GM19468 (cell line): ENCODE measurements around the gene EXTL1.
"Not testable (repeated sequence)": the region's sequence is repeated elsewhere in the genome, so short reads cannot be mapped to it uniquely, and the experiment has no call there.

ENCODE experiments used
- ATAC-seq: cut with Tn5 transposase; IDR thresholded peaks from one replicate; pipeline ENCODE4 v1.9.1; 2021; ENCODE audit warnings: mild to moderate bottlenecking, moderate library complexity, moderate number of reproducible peaks; ENCODE audit not compliant: unreplicated experiment; ENCODE audit errors: extremely low read depth

EXTL1 gene, protein sequence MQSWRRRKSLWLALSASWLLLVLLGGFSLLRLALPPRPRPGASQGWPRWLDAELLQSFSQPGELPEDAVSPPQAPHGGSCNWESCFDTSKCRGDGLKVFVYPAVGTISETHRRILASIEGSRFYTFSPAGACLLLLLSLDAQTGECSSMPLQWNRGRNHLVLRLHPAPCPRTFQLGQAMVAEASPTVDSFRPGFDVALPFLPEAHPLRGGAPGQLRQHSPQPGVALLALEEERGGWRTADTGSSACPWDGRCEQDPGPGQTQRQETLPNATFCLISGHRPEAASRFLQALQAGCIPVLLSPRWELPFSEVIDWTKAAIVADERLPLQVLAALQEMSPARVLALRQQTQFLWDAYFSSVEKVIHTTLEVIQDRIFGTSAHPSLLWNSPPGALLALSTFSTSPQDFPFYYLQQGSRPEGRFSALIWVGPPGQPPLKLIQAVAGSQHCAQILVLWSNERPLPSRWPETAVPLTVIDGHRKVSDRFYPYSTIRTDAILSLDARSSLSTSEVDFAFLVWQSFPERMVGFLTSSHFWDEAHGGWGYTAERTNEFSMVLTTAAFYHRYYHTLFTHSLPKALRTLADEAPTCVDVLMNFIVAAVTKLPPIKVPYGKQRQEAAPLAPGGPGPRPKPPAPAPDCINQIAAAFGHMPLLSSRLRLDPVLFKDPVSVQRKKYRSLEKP

DNA sequence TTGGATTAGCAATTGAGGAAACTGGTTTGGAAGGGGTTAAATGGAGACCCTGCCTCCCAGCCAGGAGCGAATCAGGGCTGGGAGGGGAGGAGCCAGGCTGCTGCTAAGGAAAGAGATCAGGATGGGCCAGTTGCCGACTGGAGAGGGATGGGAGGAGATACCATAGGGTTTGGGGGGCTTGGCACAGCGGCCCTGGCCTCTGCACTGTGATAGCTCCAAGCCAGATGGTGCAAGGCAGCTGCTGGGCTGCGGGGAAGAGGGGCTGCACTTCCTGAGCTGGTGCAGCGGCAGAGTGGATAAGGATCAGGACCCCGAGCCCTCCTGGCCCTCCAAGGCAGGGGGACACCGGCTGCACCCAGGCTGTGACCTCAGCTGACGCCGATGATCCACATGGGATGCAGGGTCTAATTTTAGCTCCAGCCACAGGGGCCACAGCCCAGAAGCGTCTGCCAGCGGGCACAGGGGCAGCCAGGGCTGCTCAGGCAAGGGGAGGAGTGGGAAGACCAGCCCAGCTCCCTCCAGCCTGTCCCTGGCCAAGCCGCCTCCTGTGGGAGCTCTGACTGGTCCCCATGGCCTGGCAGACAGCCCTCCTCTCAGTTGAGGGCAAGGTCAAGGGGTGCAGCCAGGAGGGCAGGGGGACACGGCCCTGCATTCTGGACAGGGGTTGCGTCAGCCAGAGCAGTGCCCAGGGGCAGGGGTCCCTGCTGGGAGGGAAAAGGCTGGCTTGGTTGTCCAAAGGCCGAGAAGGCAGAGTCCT, at the start of gene EXTL1:
Gene EXTL1, plus strand, starts transcription at position 129 of the 757 bp plus-strand sequence. CDS start 872 bp downstream, outside the sequence.
- ATAC-seq = no peak

DNA sequence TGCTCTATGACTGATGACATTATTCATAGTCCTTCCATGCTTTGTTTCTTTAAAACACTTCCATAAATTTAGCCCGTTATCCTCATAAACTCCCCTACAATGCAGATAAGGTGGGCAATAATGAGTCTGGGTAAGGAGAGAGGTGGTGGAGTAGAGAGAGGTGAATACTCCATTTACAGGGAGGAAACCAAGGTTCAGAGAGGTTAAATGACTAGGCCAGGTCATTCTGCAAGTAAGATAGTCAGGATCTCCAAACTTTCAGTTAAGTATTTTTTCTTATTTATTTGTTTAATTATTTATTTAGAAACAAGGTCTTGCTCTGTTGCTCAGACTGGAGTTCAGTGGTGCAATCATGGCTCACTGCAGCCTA, 49.8 kb upstream of the EXTL1 start:
- no peak for ATAC-seq

DNA sequence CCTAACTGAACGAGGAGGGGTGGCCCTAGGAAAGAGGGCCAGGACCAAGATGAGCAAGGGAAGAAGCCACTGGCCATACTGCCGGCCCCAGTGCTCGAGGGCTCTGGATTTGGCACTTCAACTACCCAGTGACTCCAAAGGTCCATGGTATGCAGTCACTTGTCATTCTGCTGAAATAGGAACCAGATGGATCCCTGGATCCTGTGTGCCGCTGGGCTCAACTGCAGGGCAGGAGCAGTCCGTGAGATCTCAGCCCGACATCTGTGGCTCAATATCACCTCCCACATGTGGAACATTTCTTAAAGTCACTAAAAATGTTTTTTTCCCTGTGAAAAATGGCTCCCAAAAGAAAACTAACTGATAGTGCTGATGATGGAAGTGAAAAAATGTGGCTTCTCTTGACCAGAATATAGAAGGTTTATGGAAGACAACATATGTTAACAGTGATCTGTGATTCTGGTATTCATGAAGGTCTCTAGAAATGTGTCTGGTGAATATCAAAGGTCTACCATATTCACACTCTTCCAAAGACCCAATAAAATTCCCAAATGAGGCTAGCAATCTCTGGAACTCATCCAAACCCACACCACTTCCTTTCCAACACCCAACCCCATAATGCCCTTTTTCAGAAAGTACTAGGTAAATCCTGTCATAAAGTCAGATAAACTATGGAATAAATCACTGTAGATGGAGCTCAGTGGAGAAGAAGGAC, 47.8 kb upstream of the EXTL1 start:
- ATAC-seq = no peak

DNA sequence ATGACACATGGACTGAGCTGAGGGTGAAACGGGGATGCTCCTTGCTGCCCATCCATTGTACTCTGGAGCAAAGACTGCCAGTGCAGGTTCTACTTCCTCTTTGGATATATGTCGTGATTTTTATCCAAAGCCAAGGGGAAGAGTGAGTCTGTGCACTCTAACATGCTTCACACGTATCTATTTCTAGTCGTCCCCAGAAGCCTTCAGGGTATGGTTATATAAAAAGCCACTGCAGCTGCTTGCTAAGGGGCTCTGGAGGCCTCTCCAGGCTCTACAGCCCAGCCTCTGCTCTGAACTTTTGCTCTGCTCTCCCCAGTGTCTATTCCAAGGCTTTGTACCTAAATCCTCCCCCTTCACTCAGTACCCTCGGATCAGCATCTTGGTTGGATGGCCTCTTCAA, 43.8 kb upstream of the EXTL1 start:
- no peak for ATAC-seq

DNA sequence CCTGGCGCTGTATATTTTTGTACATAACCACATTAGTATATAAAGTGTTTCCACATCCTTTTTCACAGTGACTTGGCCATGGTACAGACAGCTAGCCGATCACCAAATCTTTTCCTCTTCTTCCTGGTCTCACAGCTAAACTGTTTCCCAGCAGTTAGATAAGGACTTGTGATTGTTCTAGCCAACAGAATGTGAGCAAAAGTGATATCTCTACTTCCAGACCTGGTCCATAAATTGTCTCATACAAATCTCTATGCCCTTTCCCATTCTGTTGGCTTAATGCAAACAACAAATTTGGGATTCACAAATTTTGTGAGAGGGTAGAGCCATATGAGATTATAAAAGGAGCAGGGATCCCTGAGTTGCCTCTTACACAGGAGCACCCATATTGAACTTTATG, 43.2 kb upstream of the EXTL1 start:
- no peak for ATAC-seq

DNA sequence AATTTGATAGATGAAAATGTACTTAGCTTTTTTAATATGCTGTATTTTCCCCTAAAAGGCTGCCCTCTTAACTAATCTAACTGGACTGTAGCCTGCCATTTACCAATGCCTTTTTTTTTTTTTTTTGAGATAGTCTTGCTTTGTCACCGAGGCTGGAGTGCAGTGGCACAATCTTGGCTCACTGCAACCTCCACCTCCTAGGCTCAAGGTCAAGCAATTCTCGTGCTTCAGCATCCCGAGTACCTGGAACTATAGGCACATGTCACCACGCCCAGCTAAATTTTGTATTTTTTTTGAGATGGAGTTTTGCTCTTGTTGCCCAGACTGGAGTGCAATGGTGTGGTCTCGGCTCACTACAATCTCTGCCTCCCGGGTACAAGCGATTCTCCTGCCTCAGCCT, 42.4 kb upstream of the EXTL1 start:
- no peak for ATAC-seq

DNA sequence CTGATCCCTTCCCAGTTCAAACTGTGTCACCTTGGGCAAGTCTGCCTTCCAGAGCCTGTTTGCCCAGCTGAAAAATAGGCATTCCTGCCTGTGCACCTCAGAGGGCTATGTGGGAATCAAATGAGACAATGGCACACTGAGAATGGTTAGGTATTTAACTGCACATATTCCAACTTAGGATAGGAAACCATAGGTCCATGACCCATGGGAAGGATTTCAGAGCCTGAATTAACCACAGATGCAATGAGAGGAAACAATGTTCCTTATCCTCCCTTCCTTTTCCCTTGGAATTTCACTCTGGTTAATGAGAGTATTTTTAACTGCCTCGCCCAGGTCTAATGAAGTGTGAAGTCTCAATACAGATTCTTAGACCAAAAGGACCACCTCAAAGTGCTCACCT, 36.4 kb upstream of the EXTL1 start:
- no peak for ATAC-seq

DNA sequence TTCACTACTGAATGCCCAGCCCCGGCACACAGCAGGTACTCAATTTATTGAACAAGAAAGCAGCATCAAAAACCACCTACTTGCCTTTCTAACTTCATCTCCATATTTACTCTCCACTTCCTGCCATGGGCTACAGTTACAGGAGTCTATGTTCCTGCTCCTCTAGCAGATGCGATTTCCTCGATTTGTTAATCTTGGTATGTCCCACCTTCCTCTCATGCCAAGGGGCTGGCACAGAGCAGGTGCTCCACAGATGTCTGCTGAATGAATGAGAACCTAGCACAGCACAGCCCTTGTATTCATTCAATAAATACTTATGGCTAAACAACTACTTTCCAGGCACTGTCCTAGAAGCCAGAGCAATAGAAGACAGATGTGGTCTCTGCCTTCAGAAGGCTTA, 35.9 kb upstream of the EXTL1 start:
- ATAC-seq = no peak

DNA sequence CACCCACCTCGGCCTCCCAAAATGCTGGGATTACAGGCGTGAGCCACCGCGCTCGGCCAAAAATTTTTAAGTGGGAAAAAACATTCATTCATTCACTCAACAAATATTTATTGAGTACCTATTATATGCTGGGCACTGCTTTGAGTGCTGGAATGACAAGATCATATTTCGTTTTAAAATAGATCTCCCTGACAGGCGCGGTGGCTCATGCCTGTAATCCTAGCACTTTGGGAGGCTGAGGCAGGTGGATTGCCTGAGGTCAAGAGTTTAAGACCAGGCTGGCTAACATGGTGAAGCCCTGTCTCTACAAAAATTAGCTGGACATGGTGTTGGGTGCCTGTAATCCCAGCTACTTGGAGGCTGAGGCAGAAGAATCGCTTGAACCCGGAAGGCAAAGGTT, 34.8 kb upstream of the EXTL1 start:
- not testable (repeated sequence) for ATAC-seq

DNA sequence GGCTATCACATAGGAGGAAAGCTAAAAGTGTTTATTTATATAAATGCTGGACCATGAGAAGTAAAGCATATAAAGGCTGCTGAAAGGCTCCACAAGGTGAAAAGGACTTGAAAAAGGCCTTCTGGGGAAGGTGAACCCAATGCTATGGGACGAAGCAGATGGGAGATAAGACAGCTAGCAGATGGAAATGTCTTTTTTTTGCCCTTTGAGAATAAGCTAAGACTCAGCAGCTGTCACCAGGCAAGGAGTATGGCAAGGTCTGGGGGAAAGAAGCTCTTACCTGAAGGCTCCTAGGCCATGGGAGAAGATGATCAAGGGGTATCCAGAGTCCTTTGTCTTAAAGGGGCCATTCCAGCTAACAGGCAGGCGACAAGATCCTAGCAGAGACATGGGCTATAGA, 33.6 kb upstream of the EXTL1 start:
- no peak for ATAC-seq

DNA sequence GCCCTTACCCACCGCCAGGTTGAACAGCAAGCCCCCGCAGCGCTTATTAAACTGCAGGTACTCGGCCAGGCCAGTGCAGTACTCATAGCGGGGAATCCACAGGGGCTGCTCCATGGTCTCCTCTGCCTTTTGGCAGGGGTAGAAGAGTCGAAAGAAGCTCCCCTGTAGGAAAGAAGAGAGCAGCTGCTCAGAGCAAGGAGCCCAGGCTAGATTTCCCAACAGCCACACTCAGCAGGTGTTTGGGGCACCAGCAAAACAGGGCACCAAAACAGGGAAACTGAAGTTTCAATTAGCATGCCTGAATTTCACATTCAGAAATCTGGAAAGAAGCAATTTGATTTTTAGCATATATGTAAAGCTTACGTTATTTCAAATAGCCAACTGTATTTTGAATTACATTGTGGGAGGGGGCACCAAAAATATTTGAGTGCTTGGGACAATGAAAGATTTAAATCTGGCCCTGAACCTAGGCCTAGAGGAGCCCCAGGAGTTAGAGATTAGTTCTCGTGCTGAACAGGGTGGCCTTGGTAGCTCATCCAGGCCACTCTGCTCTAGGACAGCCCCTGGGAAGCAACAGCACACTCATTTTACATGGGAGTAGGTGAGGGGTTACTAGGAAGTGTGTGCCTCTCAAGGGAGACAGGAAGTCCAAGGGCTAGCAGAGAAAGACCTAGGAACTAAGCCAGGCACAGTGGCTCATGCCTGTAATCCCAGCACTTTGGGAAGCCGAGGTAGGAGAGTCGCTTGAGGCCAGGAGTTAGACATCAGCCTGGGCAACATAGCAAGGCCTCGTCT, 31.9 kb upstream of the EXTL1 start:
- ATAC-seq = no peak

DNA sequence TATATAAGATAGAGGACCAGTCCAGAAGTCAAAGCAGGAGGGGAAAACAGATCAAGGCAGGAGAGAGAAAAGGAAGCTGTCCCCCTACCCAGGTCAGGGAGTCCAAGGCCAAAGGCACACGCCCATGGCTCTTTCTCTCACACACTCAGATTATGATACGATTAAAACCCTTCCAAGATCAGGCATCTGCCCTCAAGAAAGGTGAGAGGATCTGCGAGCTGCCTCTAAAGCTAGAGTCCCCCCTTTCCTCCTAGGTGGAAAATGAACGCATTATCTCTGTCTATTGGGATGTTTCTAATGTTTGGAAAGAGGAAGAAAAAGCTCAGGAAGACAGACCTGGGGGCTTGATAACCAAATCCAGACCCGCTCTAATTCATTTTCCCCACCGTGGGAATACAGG, 31.3 kb upstream of the EXTL1 start:
- ATAC-seq = no peak

DNA sequence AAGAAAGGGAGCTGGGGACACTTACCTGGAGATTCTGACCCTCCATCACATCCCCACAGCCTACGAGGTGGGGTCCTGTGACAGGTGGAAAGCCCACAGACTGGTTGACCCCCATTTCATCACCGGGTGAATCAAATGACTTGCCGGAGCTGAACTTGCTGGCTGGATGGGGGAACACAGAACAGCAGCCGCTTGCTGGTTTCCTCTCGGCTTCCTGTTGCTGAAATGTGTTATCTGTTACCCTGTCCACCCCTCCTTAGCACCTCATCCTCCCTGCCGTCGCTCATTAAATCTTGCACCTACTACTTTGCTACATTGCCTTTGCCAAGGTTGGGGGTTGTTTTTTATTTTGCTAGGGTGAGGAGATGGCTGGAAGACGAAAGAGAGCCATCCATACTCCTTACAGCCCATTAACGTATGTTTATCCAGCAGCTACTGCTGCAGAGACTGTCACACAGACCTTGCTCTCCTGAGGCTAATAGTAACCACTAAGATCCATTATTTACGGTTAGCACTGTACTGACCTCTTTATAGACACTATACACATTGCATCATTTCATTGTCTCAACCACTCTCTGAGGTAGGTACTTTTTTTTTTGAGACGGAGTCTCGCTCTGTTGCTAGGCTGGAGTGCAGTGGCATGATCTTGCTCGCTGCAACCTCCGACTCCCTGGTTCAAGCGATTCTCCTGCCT, 30.7 kb upstream of the EXTL1 start:
- no peak for ATAC-seq

DNA sequence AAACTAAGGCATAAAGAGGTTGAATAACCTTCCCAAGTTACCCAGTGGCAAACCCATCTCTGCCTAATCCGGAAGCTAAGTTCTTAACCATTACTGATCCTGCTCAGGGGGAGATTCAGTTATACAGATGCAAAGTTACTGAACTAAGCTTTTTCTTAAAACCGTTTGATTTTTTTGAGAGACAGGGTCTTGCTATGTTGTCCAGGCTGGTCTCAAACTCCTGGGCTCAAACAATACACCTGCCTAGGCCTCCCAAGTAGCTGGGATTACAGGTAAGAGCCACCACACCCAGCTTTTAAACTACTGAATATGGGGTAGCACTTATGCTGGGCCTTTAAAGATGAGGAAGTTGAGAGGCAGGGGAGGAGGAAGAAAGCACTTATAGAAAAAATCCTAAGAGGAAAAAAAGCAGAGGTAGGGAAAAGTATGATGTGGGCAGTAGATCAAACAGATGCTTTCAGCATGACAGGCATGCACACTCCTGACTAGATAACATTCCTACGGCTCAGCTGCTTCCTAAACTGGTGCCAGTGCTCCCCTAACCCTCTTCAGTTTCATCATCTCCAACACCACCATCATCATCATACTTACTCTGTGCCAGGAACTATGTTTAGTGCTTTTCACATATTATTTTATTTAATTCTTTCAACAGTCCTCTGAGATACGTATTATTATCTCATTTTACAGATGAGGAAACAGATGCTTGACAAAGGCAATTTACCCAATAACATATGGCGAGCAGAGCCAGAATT, 29.5 kb upstream of the EXTL1 start:
- no peak for ATAC-seq

DNA sequence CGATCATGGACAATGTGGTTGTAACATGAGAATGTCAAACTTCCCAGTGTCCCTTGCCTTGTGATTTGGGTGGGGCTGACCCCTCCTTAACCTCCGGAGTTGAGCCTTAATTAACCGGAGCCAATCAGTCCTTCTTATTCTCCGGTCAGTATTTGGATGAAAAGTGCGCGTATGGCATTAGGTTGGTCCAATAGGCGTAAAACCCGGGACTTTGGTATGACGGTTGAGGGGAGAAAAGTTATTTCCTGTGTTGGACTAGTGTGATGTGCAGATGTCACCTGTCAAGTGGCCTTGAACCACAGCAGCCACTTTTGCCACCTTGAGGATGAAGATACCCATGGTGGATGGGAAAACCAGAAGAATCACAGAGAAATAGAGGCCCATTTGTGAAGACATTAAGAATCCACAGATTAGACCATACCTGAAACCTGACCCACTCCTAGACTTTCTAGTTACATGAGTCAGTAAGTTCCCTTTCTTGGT, 28.8 kb upstream of the EXTL1 start:
- ATAC-seq = no peak

DNA sequence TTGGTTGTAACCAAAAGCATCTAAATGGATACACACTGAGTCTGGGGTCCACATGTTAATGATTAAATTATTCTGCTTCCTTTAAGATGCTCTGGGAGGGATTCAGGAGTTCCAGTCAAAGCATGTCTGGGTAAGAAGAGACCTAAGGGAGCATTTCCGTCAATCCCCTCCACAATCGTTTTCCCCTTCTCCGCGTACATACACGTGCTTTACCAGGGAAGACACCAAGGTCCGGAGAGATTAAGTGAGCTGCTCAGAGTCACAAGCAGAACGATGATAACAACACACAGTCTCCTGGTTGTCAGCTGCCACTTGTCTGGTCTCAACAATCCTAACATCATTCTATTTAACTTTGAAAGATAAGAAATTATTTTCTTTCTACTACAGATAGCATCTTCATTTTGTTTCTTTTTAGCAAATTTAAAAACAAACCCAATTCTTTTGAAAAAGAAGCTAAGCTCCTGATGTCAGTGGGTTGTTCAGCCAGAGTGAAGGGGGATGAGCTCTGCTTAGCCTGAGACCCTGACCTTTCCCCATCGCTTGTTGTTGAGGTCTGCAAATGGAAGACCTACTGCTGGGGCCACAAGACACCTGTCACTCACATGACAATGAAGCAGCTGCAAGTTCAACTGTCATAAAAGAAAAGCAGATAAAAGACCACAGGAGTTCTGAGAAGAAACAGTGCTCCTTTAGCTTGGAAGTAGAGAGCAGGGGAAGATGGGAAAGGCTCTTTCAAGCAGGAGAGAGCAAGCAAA, 28.2 kb upstream of the EXTL1 start:
- no peak for ATAC-seq

DNA sequence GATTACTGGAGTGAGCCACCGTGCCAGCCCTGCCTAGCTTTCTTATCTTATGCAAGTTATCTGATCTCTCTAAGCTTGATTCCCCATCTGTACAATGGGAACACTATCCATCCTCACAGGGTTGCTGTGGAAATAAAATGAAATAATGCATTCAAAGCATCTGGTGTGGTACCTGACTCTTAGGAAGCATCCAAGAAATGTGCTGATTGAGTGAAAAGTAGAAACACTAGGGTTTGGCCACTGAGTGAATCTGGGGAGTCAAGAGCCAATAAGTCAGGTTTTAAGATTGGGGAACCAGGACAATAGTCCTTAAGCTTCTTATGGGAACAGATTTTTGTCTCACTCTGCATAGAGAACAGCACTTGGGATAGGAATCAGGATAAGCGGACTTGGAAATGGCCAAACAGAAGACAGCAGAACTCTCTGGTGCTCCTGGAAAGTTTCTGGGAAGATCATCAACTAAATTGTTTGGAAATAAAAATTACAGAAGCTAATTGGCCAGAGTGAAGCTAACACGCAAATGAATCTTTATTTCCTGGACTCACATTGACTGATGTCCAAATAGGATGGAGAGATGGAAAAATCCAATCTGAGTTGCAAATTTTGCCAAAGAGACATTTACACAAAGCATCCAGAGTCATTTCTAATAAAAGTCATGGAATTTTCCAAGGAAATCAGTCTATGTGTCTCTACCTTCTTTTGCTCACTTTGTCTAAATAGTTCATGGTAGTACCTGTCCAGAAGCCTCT, 27.0 kb upstream of the EXTL1 start:
- ATAC-seq = no peak
